ENCODE results near the gene UNC13D. TPM values are rescaled to one million over a fixed set of nuclear protein-coding genes. Genes with fewer than 3 reads are reported as not detected.
"Not testable (repeated sequence)": the region's sequence is repeated elsewhere in the genome, so short reads cannot be mapped to it uniquely, and the experiment has no call there.

UNC13D gene
- total RNA-seq, 1 donor from 2014 or later = 165 TPM

DNA sequence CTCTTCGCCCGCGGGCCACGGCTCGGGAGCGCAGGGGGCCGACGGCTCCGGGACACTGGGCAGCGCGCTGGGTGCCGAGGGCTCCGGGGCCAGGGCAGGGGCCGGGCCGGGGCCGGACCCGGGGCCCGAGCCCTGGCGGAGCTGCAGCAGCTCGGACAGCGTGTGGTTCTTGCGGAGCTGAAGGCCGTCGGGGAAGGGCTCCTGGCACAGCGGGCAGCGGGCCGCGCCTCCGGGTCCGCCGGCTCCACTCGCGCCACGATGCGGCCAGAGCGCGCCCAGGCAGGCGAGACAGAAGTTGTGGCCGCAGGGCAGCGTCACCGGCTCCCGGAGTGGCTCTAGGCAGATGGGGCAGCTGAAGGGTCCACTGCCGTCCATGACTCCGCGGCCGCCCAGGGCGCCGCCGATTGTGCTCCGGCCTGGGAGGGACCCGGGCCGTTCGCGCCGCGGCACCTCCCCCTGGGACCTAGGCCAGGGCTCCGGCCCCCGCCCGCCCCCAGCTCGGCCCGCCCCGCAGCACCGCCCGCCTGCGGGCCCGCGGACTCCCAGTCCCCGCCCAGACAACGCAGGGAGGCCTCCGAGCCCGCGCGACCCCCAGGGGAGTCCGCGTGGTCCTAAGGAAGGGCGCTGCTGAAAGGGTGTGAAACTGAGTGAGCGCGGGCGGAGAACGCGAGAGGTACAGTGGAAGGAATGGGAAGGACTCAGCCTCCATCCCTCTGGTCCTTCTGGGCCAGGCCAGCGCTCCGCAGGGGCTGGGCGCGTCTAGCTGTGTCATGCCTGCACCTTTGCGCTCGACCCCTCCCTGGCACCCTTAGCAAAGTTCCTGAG, 34.2 kb upstream of the UNC13D start, which contains the start of gene TRIM47:
Gene TRIM47 (minus strand): TSS at position 408 of the 825 bp plus-strand sequence. CDS start 33 bp downstream, at position 375.
- no peak for DNase-seq (ENCODE audit: low spot score)
- Mint-ChIP-seq H3K36me3 (ENCODE audit: low read depth) (peaks cover 18% of the 10 kb centered on the region), H3K27me3 (ENCODE audit: low read depth) (peaks cover 8% of the 10 kb centered on the region), H3K4me3 (ENCODE audit: low read depth) (peak within 1 kb of the TSS; percentile 92), H3K4me1 (ENCODE audit: low read depth) (peaks cover 30% of the 10 kb centered on the region), H3K9me3 (no peaks in the 10 kb centered on the region), H3K27ac (peak within 1 kb of the TSS; percentile 93)
- intact Hi-C loops (cut with micrococcal nuclease) = no loop called here

DNA sequence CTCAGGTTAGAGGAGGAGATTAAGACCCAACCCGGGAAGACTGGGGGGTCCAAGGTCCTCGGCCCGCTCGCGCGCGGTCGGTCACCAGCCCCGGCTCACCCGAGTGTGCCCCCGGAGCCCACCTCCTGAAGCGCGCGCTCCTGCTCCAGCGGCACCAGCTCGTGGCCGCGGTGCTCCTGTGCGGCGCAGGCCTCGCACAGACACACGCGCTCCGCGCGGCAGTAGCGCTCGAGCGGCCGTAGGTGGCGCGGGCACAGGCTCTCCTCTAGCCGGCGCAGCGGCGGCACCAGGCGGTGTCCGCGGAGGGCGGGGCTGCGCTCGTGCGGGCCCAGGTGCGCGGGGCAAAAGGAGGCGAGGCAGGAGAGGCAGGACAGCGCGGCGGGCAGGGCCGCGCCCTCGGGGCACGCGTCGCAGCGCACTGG, 33.6 kb upstream of the UNC13D start:
- peaks cover 8% of the 10 kb centered on the region for H3K27me3 Mint-ChIP-seq (ENCODE audit: low read depth)
- peak overlapping the region; percentile 93 for H3K27ac Mint-ChIP-seq
- peaks cover 18% of the 10 kb centered on the region for H3K36me3 Mint-ChIP-seq (ENCODE audit: low read depth)
- peak; percentile 73 for DNase-seq (ENCODE audit: low spot score)
- H3K9me3 Mint-ChIP-seq = no peaks in the 10 kb centered on the region
- peaks cover 36% of the 10 kb centered on the region for H3K4me1 Mint-ChIP-seq (ENCODE audit: low read depth)
- H3K4me3 Mint-ChIP-seq (ENCODE audit: low read depth) = peak overlapping the region; percentile 92
- intact Hi-C loops (cut with micrococcal nuclease) = loop anchor here (2.0 kb wide), 1 partner anchor 19 kb away; the partner anchor contains the start of gene TRIM65

GRCh38 chr17:75876938-75877751, 32.9 kb upstream of the UNC13D start:
- H3K27ac Mint-ChIP-seq = peak overlapping the region; percentile 93
- peak overlapping the region; percentile 92 for H3K4me3 Mint-ChIP-seq (ENCODE audit: low read depth)
- H3K36me3 Mint-ChIP-seq (ENCODE audit: low read depth) = peaks cover 18% of the 10 kb centered on the region
- H3K4me1 Mint-ChIP-seq (ENCODE audit: low read depth) = peaks cover 41% of the 10 kb centered on the region
- no peak for DNase-seq (ENCODE audit: low spot score)
- H3K9me3 Mint-ChIP-seq = no peaks in the 10 kb centered on the region
- H3K27me3 Mint-ChIP-seq (ENCODE audit: low read depth) = peaks cover 8% of the 10 kb centered on the region
- intact Hi-C loops (cut with micrococcal nuclease) = loop anchor here (2.0 kb wide), 1 partner anchor 20 kb away; the partner anchor contains the start of gene TRIM65

GRCh38 chr17:75876190-75876937, 32.2 kb upstream of the UNC13D start:
- no peaks in the 10 kb centered on the region for H3K9me3 Mint-ChIP-seq
- peaks cover 36% of the 10 kb centered on the region for H3K4me1 Mint-ChIP-seq (ENCODE audit: low read depth)
- H3K4me3 Mint-ChIP-seq (ENCODE audit: low read depth) = peak overlapping the region; percentile 92
- peaks cover 18% of the 10 kb centered on the region for H3K36me3 Mint-ChIP-seq (ENCODE audit: low read depth)
- intact Hi-C loops (cut with micrococcal nuclease) = loop anchor here (2.0 kb wide), 1 partner anchor 20 kb away; the partner anchor contains the start of gene TRIM65
- peak overlapping the region; percentile 93 for H3K27ac Mint-ChIP-seq
- H3K27me3 Mint-ChIP-seq (ENCODE audit: low read depth) = peaks cover 8% of the 10 kb centered on the region
- DNase-seq (ENCODE audit: low spot score) = peak; percentile 61

DNA sequence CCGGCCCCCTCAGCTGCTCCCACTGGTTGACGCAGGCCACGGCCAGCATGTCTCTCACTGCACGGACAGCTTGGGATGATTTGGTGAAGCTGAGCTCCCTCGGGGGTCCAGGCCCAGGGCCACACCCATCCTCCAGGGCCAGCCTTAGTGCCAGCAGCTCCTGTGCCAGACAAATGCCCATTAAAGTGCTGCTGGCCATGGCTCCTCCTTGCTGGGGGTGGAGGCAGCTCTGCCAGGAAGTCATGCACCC, 31.7 kb upstream of the UNC13D start:
- intact Hi-C loops (cut with micrococcal nuclease) = loop anchor here (2.0 kb wide), 1 partner anchor 21 kb away; the partner anchor contains the start of gene TRIM65
- H3K4me3 Mint-ChIP-seq (ENCODE audit: low read depth) = peak overlapping the region; percentile 92
- DNase-seq (ENCODE audit: low spot score) = no peak
- peak overlapping the region; percentile 93 for H3K27ac Mint-ChIP-seq
- H3K9me3 Mint-ChIP-seq = no peaks in the 10 kb centered on the region
- peaks cover 36% of the 10 kb centered on the region for H3K4me1 Mint-ChIP-seq (ENCODE audit: low read depth)
- H3K36me3 Mint-ChIP-seq (ENCODE audit: low read depth) = peaks cover 18% of the 10 kb centered on the region
- peaks cover 8% of the 10 kb centered on the region for H3K27me3 Mint-ChIP-seq (ENCODE audit: low read depth)

GRCh38 chr17:75875182-75875939, 31.2 kb upstream of the UNC13D start:
- Mint-ChIP-seq H3K36me3 (ENCODE audit: low read depth) (peaks cover 18% of the 10 kb centered on the region), H3K4me1 (ENCODE audit: low read depth) (peaks cover 36% of the 10 kb centered on the region), H3K27me3 (ENCODE audit: low read depth) (peaks cover 5% of the 10 kb centered on the region), H3K4me3 (ENCODE audit: low read depth) (no peak overlapping the region), H3K9me3 (no peaks in the 10 kb centered on the region), H3K27ac (peak overlapping the region; percentile 93)
- intact Hi-C loops (cut with micrococcal nuclease) = no loop called here
- no peak for DNase-seq (ENCODE audit: low spot score)

DNA sequence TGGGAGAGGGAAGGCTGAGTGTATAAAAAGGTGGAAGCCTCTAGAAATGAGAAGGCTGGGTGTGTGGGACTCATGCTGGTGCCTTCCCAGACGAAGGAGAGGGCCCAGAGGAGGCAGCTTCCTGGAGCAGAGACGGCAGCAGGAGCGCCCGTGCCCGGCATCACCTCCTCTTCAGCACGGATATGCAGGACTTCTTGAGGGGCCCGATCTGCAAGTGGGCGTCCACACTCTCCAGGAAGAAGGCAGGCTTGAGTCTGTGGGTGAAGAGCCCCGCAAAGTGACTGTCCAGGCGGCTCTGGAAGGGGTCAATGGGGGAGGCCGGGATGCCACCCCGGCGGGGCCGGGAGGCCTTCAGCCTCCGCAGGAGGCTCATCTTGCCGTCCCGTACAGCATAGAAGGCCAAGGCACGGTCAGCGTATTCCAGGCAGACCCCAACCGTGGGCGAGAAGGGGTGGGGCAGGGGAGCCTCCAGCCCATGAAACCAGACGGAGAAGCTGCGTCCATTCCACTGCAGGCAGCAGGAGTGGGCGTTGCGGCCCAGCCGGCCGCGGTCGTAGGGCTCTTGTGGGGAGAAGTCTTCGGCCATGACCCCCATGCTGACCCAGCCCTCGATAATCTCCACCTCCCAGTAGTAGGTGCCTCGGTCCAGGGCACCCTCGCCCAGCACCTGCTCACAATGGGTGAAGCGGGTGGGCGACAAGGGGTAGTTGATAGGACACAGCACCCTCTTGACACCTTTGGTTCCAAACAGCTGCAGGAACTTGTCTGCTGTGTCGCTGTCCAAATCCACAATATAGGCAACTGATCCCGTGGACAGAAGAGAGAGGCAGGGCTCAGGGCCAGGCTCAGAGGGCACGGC, 30.3 kb upstream of the UNC13D start:
- H3K36me3 Mint-ChIP-seq (ENCODE audit: low read depth) = peaks cover 18% of the 10 kb centered on the region
- no peaks in the 10 kb centered on the region for H3K27me3 Mint-ChIP-seq (ENCODE audit: low read depth)
- H3K4me1 Mint-ChIP-seq (ENCODE audit: low read depth) = peaks cover 36% of the 10 kb centered on the region
- H3K9me3 Mint-ChIP-seq = no peaks in the 10 kb centered on the region
- intact Hi-C loops (cut with micrococcal nuclease) = no loop called here
- H3K4me3 Mint-ChIP-seq (ENCODE audit: low read depth) = no peak overlapping the region
- no peak overlapping the region for H3K27ac Mint-ChIP-seq
- DNase-seq (ENCODE audit: low spot score) = no peak

- intact Hi-C loops (cut with micrococcal nuclease) = loop anchor here (2.0 kb wide), 1 partner anchor 15 kb away; no protein-coding TSS in a partner anchor
- Mint-ChIP-seq H3K4me3 (ENCODE audit: low read depth) (no peak overlapping the region), H3K4me1 (ENCODE audit: low read depth) (peaks cover 35% of the 10 kb centered on the region), H3K27me3 (ENCODE audit: low read depth) (no peaks in the 10 kb centered on the region), H3K36me3 (ENCODE audit: low read depth) (peaks cover 18% of the 10 kb centered on the region), H3K9me3 (no peaks in the 10 kb centered on the region), H3K27ac (no peak overlapping the region)
- DNase-seq (ENCODE audit: low spot score) = no peak
Observed at GRCh38 chr17:75873587-75874322, 29.6 kb upstream of the UNC13D start.

DNA sequence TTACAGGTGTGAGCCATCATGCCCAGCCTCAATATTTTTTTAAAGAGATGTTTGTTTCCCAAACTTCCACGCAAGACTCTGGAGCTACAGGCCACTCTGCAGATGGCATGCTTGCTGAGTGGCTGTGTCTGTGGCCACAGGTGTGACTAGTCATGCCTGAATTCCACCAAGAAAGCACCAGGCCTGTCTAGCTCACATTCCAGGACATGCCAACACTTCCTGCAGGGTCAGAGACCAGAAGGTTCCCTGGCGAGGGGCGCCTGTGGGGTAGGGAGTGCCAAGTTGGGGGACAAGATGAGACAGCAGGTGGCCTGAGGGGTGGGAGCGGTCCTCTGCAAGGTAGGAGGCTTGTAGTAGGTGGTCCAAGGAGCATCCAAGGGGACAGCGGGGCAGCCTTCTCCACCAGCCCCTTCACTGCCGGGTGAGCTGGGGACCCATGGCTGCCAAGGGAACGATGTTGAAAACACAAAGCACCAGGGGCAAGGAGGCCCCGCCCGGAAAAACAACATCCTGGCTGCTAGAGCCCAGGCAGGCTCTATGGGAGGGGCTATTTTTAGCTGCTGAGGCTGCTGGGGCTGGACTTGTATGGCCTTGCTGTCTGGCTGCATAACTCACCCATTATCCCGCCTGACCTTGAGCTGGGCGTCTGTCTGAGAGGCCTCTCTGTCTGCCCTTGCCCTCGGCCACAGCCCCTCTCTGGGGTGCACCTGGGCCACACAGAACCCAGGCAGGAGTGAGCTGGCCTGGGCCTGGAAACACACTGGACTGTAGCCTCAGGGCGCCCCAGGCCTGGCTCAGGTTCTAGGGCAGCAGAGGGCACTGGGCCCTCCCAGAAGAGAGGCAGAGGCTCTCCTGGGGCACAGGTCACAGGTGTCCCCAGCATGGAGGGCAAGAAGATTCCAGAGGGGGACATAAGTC, 28.5 kb upstream of the UNC13D start:
- DNase-seq (ENCODE audit: low spot score) = peak; percentile 71
- peak overlapping the region; percentile 71 for H3K27ac Mint-ChIP-seq
- peaks cover 17% of the 10 kb centered on the region for H3K36me3 Mint-ChIP-seq (ENCODE audit: low read depth)
- intact Hi-C loops (cut with micrococcal nuclease) = loop anchor here (2.0 kb wide), 1 partner anchor 14 kb away; no protein-coding TSS in a partner anchor
- H3K4me1 Mint-ChIP-seq (ENCODE audit: low read depth) = peaks cover 33% of the 10 kb centered on the region
- H3K27me3 Mint-ChIP-seq (ENCODE audit: low read depth) = no peaks in the 10 kb centered on the region
- H3K9me3 Mint-ChIP-seq = no peaks in the 10 kb centered on the region
- no peak overlapping the region for H3K4me3 Mint-ChIP-seq (ENCODE audit: low read depth)

DNA sequence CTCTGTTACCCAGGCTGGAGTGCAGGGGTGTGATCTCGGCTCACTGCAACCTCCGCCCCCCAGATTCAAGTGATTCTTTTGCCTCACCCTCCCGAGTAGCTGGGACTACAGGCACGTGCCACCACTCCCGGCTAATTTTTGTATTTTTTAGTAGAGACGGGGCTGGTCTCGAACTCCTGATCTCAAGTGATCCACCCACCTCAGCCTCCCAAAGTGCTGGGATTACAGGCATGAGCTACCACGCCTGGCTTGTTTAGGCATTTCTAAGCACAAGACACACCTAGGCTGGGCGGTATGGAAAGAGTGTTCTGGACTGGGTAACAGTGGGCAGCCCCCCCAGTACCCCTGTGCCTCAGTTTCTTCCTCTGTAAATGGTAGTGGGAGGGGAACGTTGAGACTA, 26.0 kb upstream of the UNC13D start:
- intact Hi-C loops (cut with micrococcal nuclease); DNase-seq (ENCODE audit: low spot score); H3K9me3 Mint-ChIP-seq; H3K27me3 Mint-ChIP-seq (ENCODE audit: low read depth); H3K4me3 Mint-ChIP-seq (ENCODE audit: low read depth); H3K36me3 Mint-ChIP-seq (ENCODE audit: low read depth): not testable (repeated sequence)
- Mint-ChIP-seq H3K4me1 (ENCODE audit: low read depth) (peaks cover 19% of the 10 kb centered on the region), H3K27ac (peak overlapping the region; percentile 14)

Data from activated T-helper 2 cell treated with anti-CD3 and anti-CD28 coated beads, Interferon-gamma antibody, Interleukin-2, Interleukin-4, amounts not matched to agents 10 μg/mL and 5 μg/mL and 100 μg/mL, durations not matched to agents 14 hours and 24 hours and 36 hours (primary cell).